Mesothelial cell of epicardium (in vitro differentiated cells): ENCODE results near the gene HOXD4. TPM values are rescaled to one million over a fixed set of nuclear protein-coding genes. Genes with fewer than 3 reads are reported as not detected.

Experiments
- DNase-seq, 2 experiments: peaks; one replicate each; pipeline ENCODE4 v3.0.0; 2021; ENCODE audit warnings: low spot score in 2 of 2; ENCODE audit not compliant: unreplicated experiment in 2 of 2
- H3K27ac Mint-ChIP-seq: 2 replicates; pipeline ENCODE4 v1.8.0; 2021; ENCODE audit warnings: mixed read lengths
- H3K27me3 Mint-ChIP-seq: 2 replicates; pipeline ENCODE4 v1.8.0; 2021; ENCODE audit warnings: low read depth, mixed read lengths
- H3K36me3 Mint-ChIP-seq: 2 replicates; pipeline ENCODE4 v1.8.0; 2021; ENCODE audit warnings: mixed read lengths
- H3K4me1 Mint-ChIP-seq: 2 replicates; pipeline ENCODE4 v1.8.0; 2021; ENCODE audit warnings: mixed read lengths
- H3K4me3 Mint-ChIP-seq: 2 replicates; pipeline ENCODE4 v1.8.0; 2021; ENCODE audit warnings: mild to moderate bottlenecking, moderate library complexity, mixed read lengths
- H3K9me3 Mint-ChIP-seq: 2 replicates; pipeline ENCODE4 v1.8.0; 2021; ENCODE audit warnings: mixed read lengths
- total RNA-seq: library from RNA; stranded (reverse); gene quantifications from 3 replicates; pipeline ENCODE4 v1.2.1, GENCODE V29; 2021
- TF ChIP-seq, protein P1 (sequence below): fragments of 200-600 bp; sonication (generic); IDR thresholded peaks from one replicate; pipeline ENCODE4 v1.5.0; 2021; ENCODE audit warnings: antibody characterized with exemption; ENCODE audit not compliant: unreplicated experiment

HOXD4 gene
- total RNA-seq, 1 donor from 2014 or later = 0.67 TPM

DNA sequence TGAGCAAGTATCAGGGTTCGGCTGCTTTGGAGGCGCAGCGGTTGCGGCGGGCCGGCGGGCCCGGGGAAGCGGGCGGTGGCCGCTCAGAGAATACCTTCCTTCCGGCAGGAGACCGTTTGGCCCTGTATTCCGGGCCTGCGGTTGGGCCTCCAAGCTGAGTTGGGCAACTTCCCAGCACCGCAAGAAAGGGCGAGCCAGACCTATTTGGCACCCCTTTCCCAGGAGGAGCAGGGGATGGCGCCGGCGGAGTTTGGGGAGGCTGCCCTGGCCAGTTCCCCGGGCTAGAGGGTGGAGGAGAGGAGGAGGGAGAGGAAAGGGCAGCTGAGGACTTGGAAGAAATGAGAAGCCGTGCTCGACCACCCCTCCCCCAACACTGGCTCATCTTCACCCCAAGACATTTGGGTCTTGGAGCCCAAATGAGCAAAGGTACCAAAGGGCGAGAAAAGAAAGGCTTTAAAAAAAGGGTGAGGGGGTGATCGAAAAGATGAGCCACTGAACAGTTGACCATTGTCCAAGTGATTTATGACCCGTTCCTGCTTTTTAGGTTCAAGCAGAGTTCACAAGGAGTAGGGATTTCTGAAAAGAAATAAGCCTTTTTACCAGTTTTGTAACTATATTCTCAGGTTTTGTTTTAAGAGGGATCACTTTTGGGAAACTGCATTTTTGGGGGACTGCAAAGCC lies 14.2 kb downstream of the HOXD4 start:
- Mint-ChIP-seq H3K27ac (no peak overlapping the region), H3K36me3 (no peaks in the 10 kb centered on the region), H3K4me3 (peak overlapping the region; percentile 33), H3K27me3 (peaks cover 97% of the 10 kb centered on the region), H3K9me3 (no peaks in the 10 kb centered on the region), H3K4me1 (peaks cover 16% of the 10 kb centered on the region)
- DNase-seq = no peak
- TF ChIP-seq, protein P1, sequence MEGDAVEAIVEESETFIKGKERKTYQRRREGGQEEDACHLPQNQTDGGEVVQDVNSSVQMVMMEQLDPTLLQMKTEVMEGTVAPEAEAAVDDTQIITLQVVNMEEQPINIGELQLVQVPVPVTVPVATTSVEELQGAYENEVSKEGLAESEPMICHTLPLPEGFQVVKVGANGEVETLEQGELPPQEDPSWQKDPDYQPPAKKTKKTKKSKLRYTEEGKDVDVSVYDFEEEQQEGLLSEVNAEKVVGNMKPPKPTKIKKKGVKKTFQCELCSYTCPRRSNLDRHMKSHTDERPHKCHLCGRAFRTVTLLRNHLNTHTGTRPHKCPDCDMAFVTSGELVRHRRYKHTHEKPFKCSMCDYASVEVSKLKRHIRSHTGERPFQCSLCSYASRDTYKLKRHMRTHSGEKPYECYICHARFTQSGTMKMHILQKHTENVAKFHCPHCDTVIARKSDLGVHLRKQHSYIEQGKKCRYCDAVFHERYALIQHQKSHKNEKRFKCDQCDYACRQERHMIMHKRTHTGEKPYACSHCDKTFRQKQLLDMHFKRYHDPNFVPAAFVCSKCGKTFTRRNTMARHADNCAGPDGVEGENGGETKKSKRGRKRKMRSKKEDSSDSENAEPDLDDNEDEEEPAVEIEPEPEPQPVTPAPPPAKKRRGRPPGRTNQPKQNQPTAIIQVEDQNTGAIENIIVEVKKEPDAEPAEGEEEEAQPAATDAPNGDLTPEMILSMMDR = no peak

DNA sequence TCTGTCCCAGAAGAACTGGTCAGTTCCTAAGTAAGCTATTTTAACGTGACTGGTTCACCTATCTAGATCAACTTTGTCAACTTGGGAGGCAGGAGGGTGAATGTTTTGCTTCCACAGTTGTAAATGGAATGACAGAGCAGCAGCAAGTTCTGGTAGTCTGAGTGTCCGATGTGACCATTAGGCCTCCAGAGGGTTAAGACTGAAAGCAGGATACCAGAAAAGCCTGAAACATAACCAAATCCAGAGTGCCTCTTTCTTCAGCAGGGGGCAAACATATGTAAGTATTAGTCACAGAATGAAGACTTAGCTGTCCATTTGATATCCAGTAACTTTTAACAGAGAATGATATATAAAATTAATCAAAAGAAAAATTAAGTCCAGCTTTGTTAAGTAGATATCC lies 14.9 kb downstream of the HOXD4 start:
- H3K4me1 Mint-ChIP-seq = peaks cover 16% of the 10 kb centered on the region
- no peaks in the 10 kb centered on the region for H3K36me3 Mint-ChIP-seq
- H3K4me3 Mint-ChIP-seq = no peak overlapping the region
- H3K27ac Mint-ChIP-seq = no peak overlapping the region
- DNase-seq = no peak
- H3K9me3 Mint-ChIP-seq = no peaks in the 10 kb centered on the region
- H3K27me3 Mint-ChIP-seq = peaks cover 97% of the 10 kb centered on the region
- TF ChIP-seq, protein P1 = no peak

DNA sequence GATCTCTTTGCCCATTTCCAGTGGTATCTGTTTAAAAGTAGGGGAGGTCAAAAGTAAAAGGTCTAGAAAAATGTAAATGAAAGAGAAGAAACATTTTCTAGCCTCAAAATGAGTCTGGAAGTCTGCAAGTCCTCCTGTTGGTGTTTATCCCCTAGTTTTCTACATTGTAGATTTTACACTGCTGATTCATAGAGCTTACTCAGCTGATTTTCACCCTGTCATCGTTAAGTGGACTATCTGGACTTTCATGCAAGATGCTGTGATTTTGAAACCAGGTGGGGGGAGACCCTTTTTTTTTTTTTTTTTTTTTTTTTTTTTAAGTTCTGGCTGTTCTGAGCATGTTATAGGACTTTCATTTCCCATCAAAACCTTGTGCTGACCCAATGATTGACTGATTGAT lies 16.0 kb downstream of the HOXD4 start:
- TF ChIP-seq, protein P1 = no peak
- Mint-ChIP-seq H3K4me1 (peaks cover 18% of the 10 kb centered on the region), H3K36me3 (no peaks in the 10 kb centered on the region), H3K4me3 (no peak overlapping the region), H3K27ac (no peak overlapping the region), H3K9me3 (no peaks in the 10 kb centered on the region), H3K27me3 (peaks cover 97% of the 10 kb centered on the region)
- no peak for DNase-seq

DNA sequence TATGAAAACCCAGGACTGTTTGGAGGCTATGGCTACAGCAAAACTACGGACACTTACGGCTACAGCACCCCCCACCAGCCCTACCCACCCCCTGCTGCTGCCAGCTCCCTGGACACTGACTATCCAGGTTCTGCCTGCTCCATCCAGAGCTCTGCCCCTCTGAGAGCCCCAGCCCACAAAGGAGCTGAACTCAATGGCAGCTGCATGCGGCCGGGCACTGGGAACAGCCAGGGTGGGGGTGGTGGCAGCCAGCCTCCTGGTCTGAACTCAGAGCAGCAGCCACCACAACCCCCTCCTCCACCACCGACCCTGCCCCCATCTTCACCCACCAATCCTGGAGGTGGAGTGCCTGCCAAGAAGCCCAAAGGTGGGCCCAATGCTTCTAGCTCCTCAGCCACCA lies 17.8 kb downstream of the HOXD4 start:
- no peaks in the 10 kb centered on the region for H3K36me3 Mint-ChIP-seq
- no peak overlapping the region for H3K27ac Mint-ChIP-seq
- peaks cover 98% of the 10 kb centered on the region for H3K27me3 Mint-ChIP-seq
- H3K4me1 Mint-ChIP-seq = peaks cover 17% of the 10 kb centered on the region
- H3K9me3 Mint-ChIP-seq = no peaks in the 10 kb centered on the region
- TF ChIP-seq, protein P1 = no peak
- H3K4me3 Mint-ChIP-seq = no peak overlapping the region
- DNase-seq = no peak

DNA sequence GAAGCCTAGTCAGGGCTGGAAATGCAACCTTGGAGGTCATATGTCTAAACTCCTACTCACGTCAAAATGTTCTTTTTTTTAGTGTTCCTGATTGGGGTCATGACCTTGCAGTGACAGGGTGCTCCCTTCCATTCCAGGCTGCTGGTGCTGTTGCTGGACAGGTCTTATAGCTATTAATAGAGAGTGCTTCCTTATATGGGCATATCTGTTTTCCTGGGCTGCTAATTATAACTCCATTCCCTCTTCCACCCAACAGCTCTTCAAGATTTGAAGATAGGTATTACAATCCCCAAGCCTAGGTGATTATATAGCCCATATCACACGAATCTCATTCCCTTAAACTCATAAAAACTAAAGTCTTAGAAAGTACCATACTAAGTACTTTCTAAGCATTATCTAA lies 18.4 kb downstream of the HOXD4 start:
- Mint-ChIP-seq H3K27me3 (peaks cover 98% of the 10 kb centered on the region), H3K36me3 (no peaks in the 10 kb centered on the region), H3K4me1 (peaks cover 15% of the 10 kb centered on the region), H3K9me3 (no peaks in the 10 kb centered on the region), H3K27ac (no peak overlapping the region), H3K4me3 (no peak overlapping the region)
- no peak for DNase-seq
- TF ChIP-seq, protein P1 = no peak
